Mesendoderm (in vitro differentiated cells): ENCODE measurements around the gene MACF1.

ENCODE experiments used
- DNase-seq: peaks from one replicate; pipeline ENCODE4 v3.0.0; 2013
- H2AK5ac ChIP-seq: 2 replicates; pipeline ENCODE4 v1.6.1; 2013; ENCODE audit warnings: low read length, inconsistent platforms
- H2BK120ac ChIP-seq: 2 replicates; pipeline ENCODE4 v1.6.1; 2013; ENCODE audit warnings: low read depth, mild to moderate bottlenecking, low read length, moderate library complexity, mixed read lengths
- H2BK15ac ChIP-seq: replicated peaks from 2 replicates; pipeline ENCODE4 v1.6.1; 2013; ENCODE audit warnings: low read depth, mild to moderate bottlenecking, moderate library complexity
- H2BK5ac ChIP-seq: 2 replicates; pipeline ENCODE4 v1.6.1; 2013; ENCODE audit warnings: low read length, inconsistent platforms
- H3K18ac ChIP-seq: 2 replicates; pipeline ENCODE4 v1.6.1; 2013; ENCODE audit warnings: mild to moderate bottlenecking, low read length, mixed read lengths
- H3K23ac ChIP-seq: one replicate; pipeline ENCODE4 v1.6.1; 2013; ENCODE audit warnings: low read length
- H3K27ac ChIP-seq: 2 replicates; pipeline ENCODE4 v1.5.1; 2013; ENCODE audit warnings: low read depth, mild to moderate bottlenecking, inconsistent platforms, low read length, moderate library complexity
- H3K27me3 ChIP-seq: 2 replicates; pipeline ENCODE4 v1.6.1; 2013; ENCODE audit warnings: low read length, control low read depth, mild to moderate bottlenecking, inconsistent platforms; ENCODE audit not compliant: insufficient read depth, poor library complexity
- H3K36me3 ChIP-seq: 2 replicates; pipeline ENCODE4 v1.6.1; 2013; ENCODE audit warnings: low read length, inconsistent platforms; ENCODE audit not compliant: control insufficient read depth, insufficient read depth
- H3K4ac ChIP-seq: one replicate; pipeline ENCODE4 v1.6.1; 2013; ENCODE audit warnings: low read depth, mild to moderate bottlenecking, low read length, moderate library complexity
- H3K4me1 ChIP-seq: 2 replicates; pipeline ENCODE4 v1.6.1; 2013; ENCODE audit warnings: low read depth, low read length, inconsistent platforms; ENCODE audit not compliant: control insufficient read depth
- H3K4me2 ChIP-seq: 2 replicates; pipeline ENCODE4 v1.6.1; 2013; ENCODE audit warnings: low read length
- H3K4me3 ChIP-seq: 2 replicates; pipeline ENCODE4 v1.5.1; 2013; ENCODE audit warnings: mild to moderate bottlenecking, low read length
- H3K56ac ChIP-seq: one replicate; pipeline ENCODE4 v1.6.1; 2013; ENCODE audit warnings: low read length
- H3K79me1 ChIP-seq: 2 replicates; pipeline ENCODE4 v1.6.1; 2013; ENCODE audit warnings: low read length, inconsistent platforms
- H3K79me2 ChIP-seq: 2 replicates; pipeline ENCODE4 v1.6.1; 2013; ENCODE audit warnings: mild to moderate bottlenecking, low read length; ENCODE audit not compliant: control insufficient read depth, insufficient read depth
- H3K9ac ChIP-seq: 2 replicates; pipeline ENCODE4 v1.6.1; 2013; ENCODE audit warnings: low read length, inconsistent platforms
- H4K5ac ChIP-seq: one replicate; pipeline ENCODE4 v1.6.1; 2013; ENCODE audit warnings: low read length
- H4K8ac ChIP-seq: one replicate; pipeline ENCODE4 v1.6.1; 2013; ENCODE audit warnings: low read depth, mild to moderate bottlenecking, control low read depth, low read length, moderate library complexity
- WGBS: extraction: QIAGEN DNeasy Blood & Tissue Kit; methylation state at CpG from one replicate; pipeline ENCODE4 v1.1.7; 2013; ENCODE audit warnings: low lambda C conversion rate, missing lambda C conversion rate; ENCODE audit not compliant: insufficient coverage; ENCODE audit errors: extremely low coverage; 5-methylcytosine and 5-hydroxymethylcytosine counted together

MACF1 gene

DNA sequence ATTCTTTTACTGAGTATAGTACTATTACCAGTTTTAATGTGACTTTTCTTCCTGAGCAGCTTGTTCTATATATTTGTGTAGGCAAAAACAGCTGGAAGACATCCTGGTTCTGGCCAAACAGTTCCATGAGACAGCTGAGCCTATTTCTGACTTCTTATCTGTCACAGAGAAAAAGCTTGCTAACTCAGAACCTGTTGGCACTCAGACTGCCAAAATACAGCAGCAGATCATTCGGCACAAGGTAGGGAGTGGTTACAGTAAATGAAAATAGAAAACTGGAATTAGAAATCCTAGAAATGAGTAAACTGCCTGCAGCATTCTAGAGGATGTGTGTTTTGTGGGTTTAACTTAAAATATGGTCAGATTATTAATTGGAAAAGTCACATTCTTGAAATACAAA, 222.9 kb downstream of the MACF1 start:
- DNase-seq = no peak
- no peak overlapping the region for H3K27ac ChIP-seq
- no peak overlapping the region for H2BK120ac ChIP-seq
- no CpG with 5 or more reads among the region's 1 CpG for WGBS
- H3K36me3 ChIP-seq = peaks cover 15% of the 10 kb centered on the region
- no peak overlapping the region for H3K4me3 ChIP-seq
- no peak overlapping the region for H3K23ac ChIP-seq
- H3K79me2 ChIP-seq = peaks cover 2% of the 10 kb centered on the region
- no peak overlapping the region for H4K5ac ChIP-seq
- no peak overlapping the region for H2BK15ac ChIP-seq
- H2BK5ac ChIP-seq = no peak overlapping the region
- H3K4ac ChIP-seq = no peak overlapping the region
- H2AK5ac ChIP-seq = no peak overlapping the region
- H3K4me2 ChIP-seq = no peak overlapping the region
- no peak overlapping the region for H3K56ac ChIP-seq
- H3K4me1 ChIP-seq = no peaks in the 10 kb centered on the region
- H3K18ac ChIP-seq = no peak overlapping the region
- H3K9ac ChIP-seq = no peak overlapping the region
- H3K27me3 ChIP-seq = no peaks in the 10 kb centered on the region
- H4K8ac ChIP-seq = no peak overlapping the region
- peaks cover 8% of the 10 kb centered on the region for H3K79me1 ChIP-seq

DNA sequence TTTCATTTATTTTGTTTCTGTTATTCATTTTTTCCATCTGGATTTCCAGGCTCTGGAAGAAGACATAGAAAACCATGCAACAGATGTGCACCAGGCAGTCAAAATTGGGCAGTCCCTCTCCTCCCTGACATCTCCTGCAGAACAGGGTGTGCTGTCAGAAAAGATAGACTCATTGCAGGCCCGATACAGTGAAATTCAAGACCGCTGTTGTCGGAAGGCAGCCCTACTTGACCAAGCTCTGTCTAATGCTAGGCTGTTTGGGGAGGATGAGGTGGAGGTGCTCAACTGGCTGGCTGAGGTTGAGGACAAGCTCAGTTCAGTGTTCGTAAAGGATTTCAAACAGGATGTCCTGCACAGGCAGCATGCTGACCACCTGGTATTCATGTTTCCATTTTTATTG, 223.4 kb downstream of the MACF1 start:
- WGBS = no CpG with 5 or more reads among the region's 4 CpGs
- H3K23ac ChIP-seq = no peak overlapping the region
- H3K4me1 ChIP-seq = no peaks in the 10 kb centered on the region
- peaks cover 14% of the 10 kb centered on the region for H3K36me3 ChIP-seq
- no peak for DNase-seq
- H3K4me2 ChIP-seq = no peak overlapping the region
- no peaks in the 10 kb centered on the region for H3K27me3 ChIP-seq
- H3K4me3 ChIP-seq = no peak overlapping the region
- H2BK5ac ChIP-seq = no peak overlapping the region
- no peak overlapping the region for H3K4ac ChIP-seq
- no peak overlapping the region for H3K27ac ChIP-seq
- no peak overlapping the region for H4K8ac ChIP-seq
- no peak overlapping the region for H2BK120ac ChIP-seq
- no peak overlapping the region for H2BK15ac ChIP-seq
- no peak overlapping the region for H4K5ac ChIP-seq
- no peak overlapping the region for H3K9ac ChIP-seq
- H3K18ac ChIP-seq = no peak overlapping the region
- H3K56ac ChIP-seq = no peak overlapping the region
- peaks cover 2% of the 10 kb centered on the region for H3K79me2 ChIP-seq
- H2AK5ac ChIP-seq = no peak overlapping the region
- peaks cover 7% of the 10 kb centered on the region for H3K79me1 ChIP-seq

DNA sequence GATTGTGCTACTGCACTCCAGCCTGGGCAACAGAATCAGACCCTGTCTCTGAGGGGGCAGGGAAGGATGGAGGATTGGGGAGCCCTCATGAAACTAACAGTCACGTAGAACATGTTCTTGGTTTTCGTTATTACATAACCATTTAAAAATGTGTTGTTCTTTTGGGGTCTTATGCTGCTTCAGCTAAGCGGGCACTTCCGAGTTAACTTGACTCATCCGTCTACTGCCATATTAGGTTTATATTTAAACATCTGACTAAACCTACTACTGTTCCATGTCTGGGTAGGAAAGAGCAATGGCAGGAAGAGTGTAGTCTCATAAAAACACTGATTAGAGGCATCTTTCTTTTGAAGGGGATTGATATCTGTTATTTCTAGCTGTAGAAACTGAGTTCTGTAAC, 227.4 kb downstream of the MACF1 start:
- H4K8ac ChIP-seq = no peak overlapping the region
- DNase-seq = no peak
- no peak overlapping the region for H3K18ac ChIP-seq
- no peak overlapping the region for H3K9ac ChIP-seq
- no peaks in the 10 kb centered on the region for H3K79me2 ChIP-seq
- H3K36me3 ChIP-seq = peaks cover 19% of the 10 kb centered on the region
- H3K4ac ChIP-seq = no peak overlapping the region
- no peak overlapping the region for H3K4me3 ChIP-seq
- no peak overlapping the region for H2AK5ac ChIP-seq
- H3K27me3 ChIP-seq = no peaks in the 10 kb centered on the region
- no peak overlapping the region for H4K5ac ChIP-seq
- no CpG with 5 or more reads among the region's 5 CpGs for WGBS
- peaks cover 5% of the 10 kb centered on the region for H3K79me1 ChIP-seq
- no peak overlapping the region for H2BK15ac ChIP-seq
- no peak overlapping the region for H3K23ac ChIP-seq
- no peak overlapping the region for H3K4me2 ChIP-seq
- H3K56ac ChIP-seq = no peak overlapping the region
- no peak overlapping the region for H2BK120ac ChIP-seq
- H3K27ac ChIP-seq = no peak overlapping the region
- no peaks in the 10 kb centered on the region for H3K4me1 ChIP-seq
- no peak overlapping the region for H2BK5ac ChIP-seq

DNA sequence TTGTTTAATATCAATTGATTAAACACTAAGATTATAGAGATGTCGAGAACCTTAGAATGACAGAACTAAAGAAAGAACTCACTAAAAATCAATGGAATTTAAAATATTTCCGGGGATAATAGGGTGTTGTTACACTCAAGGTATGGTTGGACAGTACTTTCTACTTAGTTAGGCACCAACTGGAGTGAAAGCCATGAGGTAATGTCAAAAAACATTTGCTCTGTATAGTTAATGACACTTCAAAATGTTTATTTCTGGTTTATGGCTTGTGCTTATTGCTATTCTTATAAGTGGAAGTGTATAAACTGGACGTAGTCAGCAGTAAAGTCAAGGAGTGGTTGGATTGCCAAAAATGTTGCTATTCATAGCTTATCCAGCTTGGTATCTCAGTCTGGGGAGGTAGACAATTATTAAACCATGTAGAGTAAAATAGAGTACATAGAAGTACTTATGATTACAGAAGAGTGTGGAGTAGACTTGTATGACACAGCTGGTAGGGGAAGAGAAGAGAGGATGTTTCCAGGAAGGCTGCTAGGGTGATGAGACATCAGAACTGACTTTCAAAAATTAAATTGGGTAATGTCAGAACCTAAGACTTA, 230.4 kb downstream of the MACF1 start:
- Histone ChIP-seq H3K56ac (no peak overlapping the region), H3K36me3 (peaks cover 17% of the 10 kb centered on the region), H3K9ac (no peak overlapping the region)

DNA sequence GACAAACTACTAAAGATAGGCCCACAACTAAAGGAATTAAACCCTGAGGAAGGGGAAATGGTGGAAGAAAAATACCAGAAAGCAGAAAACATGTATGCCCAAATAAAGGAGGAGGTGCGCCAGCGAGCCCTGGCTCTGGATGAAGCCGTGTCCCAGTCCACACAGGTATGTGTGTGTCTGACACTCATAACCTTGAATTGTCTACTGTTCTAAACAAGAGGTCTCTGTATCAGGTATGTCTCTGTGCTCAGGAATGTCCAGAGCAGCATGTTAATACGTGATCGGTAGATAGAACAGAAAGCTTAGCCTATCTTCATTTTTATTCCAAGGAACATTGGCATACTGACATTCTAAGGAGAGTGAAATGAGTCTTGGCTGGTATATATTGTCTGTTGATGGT, 231.1 kb downstream of the MACF1 start:
- H3K79me2 ChIP-seq = no peaks in the 10 kb centered on the region
- H3K18ac ChIP-seq = no peak overlapping the region
- H3K27me3 ChIP-seq = no peaks in the 10 kb centered on the region
- H3K9ac ChIP-seq = no peak overlapping the region
- no peak overlapping the region for H3K4me2 ChIP-seq
- H3K4ac ChIP-seq = no peak overlapping the region
- no peak overlapping the region for H2AK5ac ChIP-seq
- H3K4me1 ChIP-seq = no peaks in the 10 kb centered on the region
- peaks cover 2% of the 10 kb centered on the region for H3K79me1 ChIP-seq
- no peak overlapping the region for H2BK15ac ChIP-seq
- WGBS = no CpG with 5 or more reads among the region's 5 CpGs
- no peak overlapping the region for H4K8ac ChIP-seq
- H3K56ac ChIP-seq = no peak overlapping the region
- DNase-seq = no peak
- no peak overlapping the region for H3K27ac ChIP-seq
- H2BK5ac ChIP-seq = no peak overlapping the region
- no peak overlapping the region for H4K5ac ChIP-seq
- no peak overlapping the region for H2BK120ac ChIP-seq
- no peak overlapping the region for H3K4me3 ChIP-seq
- H3K23ac ChIP-seq = no peak overlapping the region
- H3K36me3 ChIP-seq = peaks cover 17% of the 10 kb centered on the region

More for the DNA sequence above, 230.4 kb downstream of the MACF1 start:
- H3K79me1 ChIP-seq = peaks cover 2% of the 10 kb centered on the region
- no peak overlapping the region for H3K4me2 ChIP-seq
- no peak overlapping the region for H3K4me3 ChIP-seq
- no peak overlapping the region for H3K27ac ChIP-seq
- no peak overlapping the region for H2BK120ac ChIP-seq
- H4K5ac ChIP-seq = no peak overlapping the region
- no peak for DNase-seq
- H3K23ac ChIP-seq = no peak overlapping the region
- H2BK5ac ChIP-seq = no peak overlapping the region
- no peaks in the 10 kb centered on the region for H3K27me3 ChIP-seq
- no peak overlapping the region for H3K4ac ChIP-seq
- H2BK15ac ChIP-seq = no peak overlapping the region
- H2AK5ac ChIP-seq = no peak overlapping the region
- no peak overlapping the region for H4K8ac ChIP-seq
- no peaks in the 10 kb centered on the region for H3K79me2 ChIP-seq
- H3K18ac ChIP-seq = no peak overlapping the region
- WGBS = no CpG with 5 or more reads among the region's 3 CpGs
- H3K4me1 ChIP-seq = no peaks in the 10 kb centered on the region

DNA sequence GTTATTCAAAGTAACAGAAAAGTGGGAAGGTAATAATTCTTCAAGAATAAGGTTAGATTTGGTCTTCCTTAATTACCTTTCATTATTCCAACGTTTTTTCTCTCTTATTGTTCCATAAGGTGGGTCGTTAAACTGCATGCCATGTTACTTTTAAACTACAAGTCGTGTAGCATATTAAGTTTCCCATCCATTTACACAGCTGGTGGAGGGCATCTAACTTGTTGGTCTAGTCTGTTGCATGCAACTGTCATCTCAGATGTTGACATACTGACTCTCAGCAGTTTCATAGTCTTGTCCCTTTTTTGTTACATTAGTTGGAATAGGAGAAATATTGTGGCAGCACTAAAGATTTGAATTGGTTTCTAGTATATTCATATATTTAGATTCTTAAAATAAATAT, 232.3 kb downstream of the MACF1 start:
- H3K4ac ChIP-seq = no peak overlapping the region
- no peak overlapping the region for H2BK120ac ChIP-seq
- H3K18ac ChIP-seq = no peak overlapping the region
- no peak overlapping the region for H3K56ac ChIP-seq
- no peak overlapping the region for H3K4me3 ChIP-seq
- H4K8ac ChIP-seq = no peak overlapping the region
- H3K79me2 ChIP-seq = no peaks in the 10 kb centered on the region
- no peak for DNase-seq
- no peak overlapping the region for H3K4me2 ChIP-seq
- H3K79me1 ChIP-seq = peaks cover 2% of the 10 kb centered on the region
- H3K27me3 ChIP-seq = no peaks in the 10 kb centered on the region
- no CpG with 5 or more reads among the region's 3 CpGs for WGBS
- H3K4me1 ChIP-seq = no peaks in the 10 kb centered on the region
- no peak overlapping the region for H4K5ac ChIP-seq
- no peak overlapping the region for H3K9ac ChIP-seq
- peaks cover 19% of the 10 kb centered on the region for H3K36me3 ChIP-seq
- no peak overlapping the region for H2AK5ac ChIP-seq
- no peak overlapping the region for H2BK5ac ChIP-seq
- H2BK15ac ChIP-seq = no peak overlapping the region
- no peak overlapping the region for H3K23ac ChIP-seq
- no peak overlapping the region for H3K27ac ChIP-seq
